HEK293T (cell line): ENCODE results near the gene SH3PXD2A.

Source experiments
- ELF4 ChIP-seq: fragments of 450-650 bp; IDR thresholded peaks from 2 replicates; pipeline ENCODE4 v1.6.1; 2017; ENCODE audit warnings: antibody characterized with exemption
- FOXA1 ChIP-seq: fragments of 450-650 bp; IDR thresholded peaks from 2 replicates; pipeline ENCODE4 v1.6.1; 2016; ENCODE audit warnings: mild to moderate bottlenecking
- NFRKB ChIP-seq: fragments of 450-650 bp; IDR thresholded peaks from 2 replicates; pipeline ENCODE4 v1.6.1; 2016; ENCODE audit warnings: mild to moderate bottlenecking, moderate library complexity
- SP1 ChIP-seq: fragments of 450-650 bp; IDR thresholded peaks from 2 replicates; pipeline ENCODE4 v1.6.1; 2017
- ZNF384 ChIP-seq: fragments of 450-650 bp; IDR thresholded peaks from 2 replicates; pipeline ENCODE4 v1.6.1; 2016

GRCh38 chr10:103582331-103583123 is 272.8 kb downstream of the SH3PXD2A start:
- TF ChIP-seq ZNF384: no peak
- TF ChIP-seq SP1: no peak
- TF ChIP-seq NFRKB: no peak
- no peak for TF ChIP-seq FOXA1
- TF ChIP-seq ELF4: no peak
